OCI-LY3 (cell line): ENCODE measurements around the gene PML.

Experiments
- CTCF ChIP-seq: fragments of 200-600, 300-600 bp; sonication (generic); IDR thresholded peaks from 2 replicates; pipeline ENCODE4 v1.5.1; 2014; ENCODE audit warnings: antibody characterized with exemption, low read length, low read depth
- EZH2phosphoT487 ChIP-seq: fragments of 200-600 bp; shearing (Covaris generic); IDR thresholded peaks from 2 replicates; pipeline ENCODE4 v1.6.1; 2018; ENCODE audit warnings: antibody characterized with exemption, mixed run types, low read depth

GRCh38 chr15:74032606-74033561 lies 38.4 kb downstream of the PML start:
- TF ChIP-seq EZH2phosphoT487, result no peak
- TF ChIP-seq CTCF, result no peak
